ENCODE results near the gene CCL22. TPM values are rescaled to one million over a fixed set of nuclear protein-coding genes. Genes with fewer than 3 reads are reported as not detected.
A peak's percentile ranks its signal among the peaks of the same experiment; 100 is the strongest.

CCL22 gene
- polyA plus RNA-seq, 3 donors from 2014 or later = not detected

DNA sequence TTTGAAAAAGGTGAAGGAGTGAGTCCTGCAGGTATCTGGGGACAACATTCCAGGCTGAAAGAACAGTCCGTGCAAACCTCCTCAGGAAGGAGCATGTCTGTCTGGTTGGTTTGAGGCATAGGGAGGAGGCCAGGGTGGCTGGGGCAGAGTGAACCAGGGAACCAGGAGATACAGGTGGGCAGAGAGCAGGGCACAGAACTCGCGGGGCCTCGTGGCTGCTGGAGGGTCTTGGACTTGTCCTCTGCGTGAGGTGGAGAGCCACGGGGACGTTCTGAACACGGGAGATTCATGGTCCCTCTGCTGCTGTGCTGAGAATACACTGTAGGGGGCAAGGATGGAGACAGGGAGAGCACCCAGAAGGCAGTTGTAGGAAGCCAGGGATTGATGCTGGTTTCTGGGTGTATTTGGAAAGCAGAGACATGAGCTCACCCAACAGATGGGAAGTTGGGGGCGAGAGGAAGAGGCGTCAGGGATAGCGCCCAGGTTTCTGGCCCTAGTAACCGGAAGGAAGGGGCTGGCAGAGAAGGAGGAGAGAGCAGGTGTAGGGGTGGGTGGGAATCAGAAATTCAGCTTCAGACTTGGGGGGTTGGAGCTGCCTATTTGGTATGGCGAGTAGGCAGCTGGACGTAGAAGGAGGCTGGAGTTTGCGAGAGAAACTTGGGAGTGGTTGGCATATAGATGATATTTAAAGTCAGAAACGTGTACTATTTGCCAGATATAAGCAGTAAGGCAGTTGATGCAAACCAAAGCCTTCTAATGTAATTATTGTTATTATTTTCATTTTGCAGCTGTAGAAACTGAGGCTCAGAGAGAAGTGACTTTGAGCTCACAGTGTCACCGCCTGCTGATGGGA is 45.6 kb downstream of the CCL22 start, which contains the start of gene CCL17:
CCL17 (plus strand) TSS at position 803 of the 853 bp plus-strand sequence. CDS start 9,166 bp downstream, outside the sequence.
- H3K4me1 Mint-ChIP-seq = no peaks in the 10 kb centered on the region
- H3K4me3 Mint-ChIP-seq = no peak within 1 kb of the TSS
- peaks cover 1 to 7% (median 1%) of the 10 kb centered on the region in 3 donors for H3K27me3 Mint-ChIP-seq (ENCODE audit: low read depth in 3 of 3)
- peaks cover 0 to 1% (median 0%) of the 10 kb centered on the region in 3 donors for H3K36me3 Mint-ChIP-seq
- DNase-seq = no peak
- peak within 1 kb of the TSS in 1 of 6 donors; percentile 13 for H3K27ac Mint-ChIP-seq
- H3K9me3 Mint-ChIP-seq = peaks cover 0 to under 1% (median 0%) of the 10 kb centered on the region in 6 donors

DNA sequence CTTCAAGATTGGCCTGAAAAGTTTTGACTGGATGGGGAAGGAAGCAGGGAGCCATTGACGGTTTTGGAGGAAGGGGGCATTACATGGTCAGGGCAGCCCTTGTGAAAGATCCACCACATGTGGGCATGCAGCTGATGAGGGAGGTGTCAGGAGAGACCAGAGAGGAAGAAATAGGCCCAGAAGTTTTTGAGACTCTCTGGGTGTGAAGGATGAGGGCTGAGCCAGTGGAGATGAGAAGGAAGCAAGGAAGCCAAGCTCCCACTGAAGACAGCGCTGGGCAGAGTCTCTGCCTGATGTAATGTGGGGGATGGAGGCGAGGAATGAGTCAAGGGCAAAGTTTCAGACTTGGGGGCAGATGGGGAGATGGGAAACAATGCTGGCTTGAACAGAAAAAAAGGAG is 46.5 kb downstream of the CCL22 start:
- no peak overlapping the region for H3K4me3 Mint-ChIP-seq
- peaks cover 0 to 2% (median 0%) of the 10 kb centered on the region in 6 donors for H3K9me3 Mint-ChIP-seq
- H3K4me1 Mint-ChIP-seq = no peaks in the 10 kb centered on the region
- no peak overlapping the region for H3K27ac Mint-ChIP-seq
- DNase-seq = no peak
- H3K27me3 Mint-ChIP-seq (ENCODE audit: low read depth in 3 of 3) = peaks cover 1 to 8% (median 1%) of the 10 kb centered on the region in 3 donors
- H3K36me3 Mint-ChIP-seq = peaks cover 0 to 3% (median 0%) of the 10 kb centered on the region in 3 donors

DNA sequence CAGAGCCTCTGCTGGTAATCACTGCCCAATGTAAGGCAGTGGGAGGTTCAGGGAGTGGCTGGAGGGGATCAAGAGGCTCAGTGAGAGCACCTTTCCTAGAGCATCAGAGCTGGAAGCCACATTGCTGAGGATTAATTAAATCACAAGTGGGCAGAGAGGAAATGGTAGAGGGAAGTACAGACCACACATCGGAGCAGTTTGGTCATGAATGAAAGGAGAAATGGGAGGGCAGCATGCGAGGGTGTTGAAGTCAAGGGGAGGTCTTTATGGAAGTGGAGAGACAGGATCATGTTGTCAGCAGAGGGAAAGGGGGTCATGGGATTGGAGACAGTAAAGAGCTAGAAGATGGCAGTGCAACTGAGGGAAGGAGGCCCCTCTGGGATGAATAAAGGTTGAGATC is 48.3 kb downstream of the CCL22 start:
- peaks cover 0 to 2% (median 0%) of the 10 kb centered on the region in 6 donors for H3K9me3 Mint-ChIP-seq
- no peaks in the 10 kb centered on the region for H3K4me1 Mint-ChIP-seq
- no peak for DNase-seq
- H3K36me3 Mint-ChIP-seq = peaks cover 0 to 3% (median 0%) of the 10 kb centered on the region in 3 donors
- no peak overlapping the region for H3K27ac Mint-ChIP-seq
- peaks cover 1 to 8% (median 1%) of the 10 kb centered on the region in 3 donors for H3K27me3 Mint-ChIP-seq (ENCODE audit: low read depth in 3 of 3)
- H3K4me3 Mint-ChIP-seq = no peak overlapping the region

DNA sequence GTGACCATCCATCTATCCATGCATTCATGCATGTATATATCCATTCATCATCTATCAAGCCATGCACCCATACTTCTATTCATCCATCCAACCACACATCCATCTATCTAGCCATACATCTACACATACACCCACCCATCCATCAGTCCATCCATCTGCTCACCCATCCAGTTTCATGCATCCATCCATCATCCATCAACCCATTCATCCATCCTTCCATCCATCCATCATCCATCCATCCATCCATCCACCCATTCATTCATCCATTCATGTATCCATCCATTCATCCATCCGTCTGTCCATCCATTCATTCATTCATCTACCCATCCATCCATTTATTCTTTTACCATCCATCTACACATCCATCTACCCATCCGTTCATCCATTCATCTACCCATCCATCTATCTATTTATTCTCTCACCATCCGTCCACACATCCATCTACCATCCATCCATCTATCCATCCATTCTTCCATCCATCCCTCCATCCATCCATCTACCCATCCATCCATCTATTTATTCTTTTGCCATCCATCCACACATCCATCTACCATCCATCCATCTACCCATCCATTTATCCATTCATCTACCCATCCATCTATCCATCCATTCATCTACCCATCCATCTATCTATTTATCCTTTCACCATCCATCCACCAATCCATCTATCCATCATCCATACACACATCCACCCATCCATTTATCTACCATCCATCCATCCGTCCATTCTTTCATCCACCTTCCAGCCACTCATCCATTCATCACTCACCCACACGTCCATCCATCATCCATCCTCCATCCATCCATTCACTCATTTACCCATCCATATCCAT is 49.2 kb downstream of the CCL22 start:
- Mint-ChIP-seq H3K9me3 (peaks cover 0 to 2% (median 0%) of the 10 kb centered on the region in 6 donors), H3K36me3 (peaks cover 0 to 3% (median 0%) of the 10 kb centered on the region in 3 donors), H3K27ac (no peak overlapping the region), H3K4me3 (no peak overlapping the region), H3K27me3 (ENCODE audit: low read depth in 3 of 3) (peaks cover 1 to 5% (median 1%) of the 10 kb centered on the region in 3 donors), H3K4me1 (no peaks in the 10 kb centered on the region)
- DNase-seq = no peak

DNA sequence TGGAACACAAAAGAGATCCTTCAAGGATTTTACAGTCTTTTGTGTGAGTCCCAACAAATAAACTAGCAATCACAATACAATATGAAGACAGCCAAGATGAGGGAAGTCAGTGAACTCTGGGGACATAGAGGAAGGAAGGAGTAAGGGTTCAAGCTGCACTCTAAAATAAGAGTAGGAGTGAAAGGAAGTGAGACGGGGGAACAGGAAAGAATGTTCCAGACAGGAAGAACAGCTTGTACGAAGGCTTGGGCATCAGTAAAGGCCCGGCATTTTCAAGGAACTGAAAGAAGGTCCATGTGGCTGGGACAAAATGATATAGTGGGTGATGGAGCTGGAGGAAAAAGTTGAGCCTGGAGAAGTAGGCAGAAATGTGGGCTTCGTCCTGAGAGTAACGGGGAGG is 50.5 kb downstream of the CCL22 start:
- no peak overlapping the region for H3K4me3 Mint-ChIP-seq
- peaks cover 0 to 3% (median 0%) of the 10 kb centered on the region in 3 donors for H3K36me3 Mint-ChIP-seq
- peaks cover 0 to 2% (median 0%) of the 10 kb centered on the region in 6 donors for H3K9me3 Mint-ChIP-seq
- peaks cover 0 to 4% (median 1%) of the 10 kb centered on the region in 3 donors for H3K27me3 Mint-ChIP-seq (ENCODE audit: low read depth in 3 of 3)
- DNase-seq = no peak
- H3K4me1 Mint-ChIP-seq = no peaks in the 10 kb centered on the region
- peak overlapping the region in 1 of 6 donors; percentile 48 for H3K27ac Mint-ChIP-seq

DNA sequence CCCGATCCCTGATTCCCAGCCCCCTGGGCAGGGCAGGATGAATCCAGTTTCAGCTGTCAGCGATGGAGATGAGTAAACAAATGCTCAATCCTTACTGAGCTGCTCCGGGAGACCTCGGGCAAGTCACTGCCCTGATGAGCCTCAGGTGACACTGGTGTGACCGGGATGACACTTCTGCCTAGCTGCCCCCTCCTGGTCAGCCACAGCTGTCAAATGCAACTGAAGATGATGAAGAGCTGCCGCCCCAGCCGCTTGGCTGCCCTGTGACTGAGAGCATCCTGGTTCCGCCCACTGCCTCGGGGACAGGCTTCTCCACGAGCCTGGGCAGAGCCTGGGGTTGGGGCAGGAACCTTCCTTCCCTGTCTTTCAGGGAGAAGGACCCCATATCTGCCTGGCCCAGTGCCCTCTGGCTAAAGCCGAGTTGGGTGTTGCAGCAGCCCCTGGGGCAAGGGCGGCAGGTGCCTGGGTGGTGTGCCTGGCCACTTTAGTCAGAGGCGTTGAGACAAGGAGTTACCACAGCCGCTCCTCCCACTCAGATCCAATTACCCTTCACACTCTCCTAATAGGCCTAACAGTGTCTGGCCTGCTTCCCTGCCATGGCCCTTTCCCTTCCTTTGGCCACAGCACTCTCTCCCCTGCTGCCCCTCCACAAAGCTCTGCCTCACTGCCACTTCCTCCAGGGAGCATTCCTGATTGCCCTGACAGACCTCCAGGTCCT is 51.4 kb downstream of the CCL22 start:
- Mint-ChIP-seq H3K36me3 (peaks cover 0 to 3% (median 0%) of the 10 kb centered on the region in 3 donors), H3K27ac (no peak overlapping the region), H3K4me3 (no peak overlapping the region), H3K27me3 (ENCODE audit: low read depth in 3 of 3) (peaks cover 0 to 5% (median 0%) of the 10 kb centered on the region in 3 donors), H3K4me1 (peaks cover 0 to 3% of the 10 kb centered on the region in 2 donors), H3K9me3 (peaks cover 0 to 2% (median 0%) of the 10 kb centered on the region in 6 donors)
- no peak for DNase-seq

DNA sequence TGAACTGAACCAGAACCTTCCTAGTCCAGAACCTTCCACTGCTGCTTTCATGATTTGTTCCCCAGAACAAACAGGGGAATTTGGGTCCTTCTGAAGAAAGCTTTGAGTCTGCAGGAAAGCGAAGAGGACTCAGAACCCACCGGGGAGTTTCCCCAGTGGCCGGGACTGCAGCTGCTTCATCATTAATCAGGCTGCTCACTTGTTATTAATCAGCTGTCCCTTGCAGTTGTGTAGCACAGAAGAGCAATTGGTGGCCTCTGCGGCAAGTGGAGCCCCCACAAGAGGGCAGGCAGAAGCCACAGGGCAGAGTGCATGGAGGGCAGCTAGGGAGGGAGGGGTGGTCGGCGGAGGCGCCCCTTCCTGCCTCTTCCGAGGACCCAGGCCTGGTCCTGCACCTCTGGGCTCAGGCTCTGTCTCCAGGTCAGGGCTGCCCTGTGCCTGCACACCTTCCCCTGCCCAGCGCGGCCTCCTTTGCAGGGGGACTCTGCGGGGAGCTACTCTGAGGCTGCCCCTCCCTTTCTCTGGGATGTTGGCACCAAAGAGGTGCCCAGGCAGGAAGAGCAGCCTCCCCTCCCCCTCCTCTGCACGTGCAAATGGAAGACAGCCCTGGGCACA is 52.9 kb downstream of the CCL22 start:
- H3K27ac Mint-ChIP-seq = no peak overlapping the region
- H3K9me3 Mint-ChIP-seq = peaks cover 0 to 2% (median 0%) of the 10 kb centered on the region in 6 donors

DNA sequence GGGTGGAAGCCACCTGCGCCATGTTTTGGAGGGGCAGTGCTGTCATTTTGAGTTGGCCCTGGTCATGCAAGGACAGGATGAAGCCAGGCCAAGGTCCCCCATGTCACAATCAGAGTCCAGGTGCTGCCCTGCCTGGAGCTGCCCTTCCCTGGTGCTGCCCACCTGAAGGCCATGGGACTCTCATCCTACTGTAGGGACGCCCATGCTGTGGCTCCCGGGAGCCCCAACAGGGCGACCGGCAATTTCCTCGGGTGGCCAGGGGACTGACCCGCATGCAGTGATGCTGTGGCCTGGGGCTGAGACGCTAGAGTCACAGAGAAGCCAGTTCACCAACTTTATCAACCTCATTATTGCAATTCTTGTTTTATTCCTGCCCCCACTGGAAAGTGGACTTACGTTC is 54.0 kb downstream of the CCL22 start:
- peaks cover 0 to 2% (median 0%) of the 10 kb centered on the region in 6 donors for H3K9me3 Mint-ChIP-seq
- peak overlapping the region in 1 of 6 donors; percentile 63 for H3K27ac Mint-ChIP-seq
- peaks cover 5 to 12% (median 11%) of the 10 kb centered on the region in 3 donors for H3K27me3 Mint-ChIP-seq (ENCODE audit: low read depth in 3 of 3)
- peaks cover 0 to 3% (median 0%) of the 10 kb centered on the region in 3 donors for H3K36me3 Mint-ChIP-seq
- no peak overlapping the region for H3K4me3 Mint-ChIP-seq
- no peak for DNase-seq
- H3K4me1 Mint-ChIP-seq = peaks cover 13 to 16% of the 10 kb centered on the region in 2 donors

More for the DNA sequence above, 52.9 kb downstream of the CCL22 start:
- H3K36me3 Mint-ChIP-seq = peaks cover 0 to 3% (median 0%) of the 10 kb centered on the region in 3 donors
- no peak for DNase-seq
- H3K4me1 Mint-ChIP-seq = peaks cover 2 to 6% of the 10 kb centered on the region in 2 donors
- H3K4me3 Mint-ChIP-seq = no peak overlapping the region
- peaks cover 3 to 5% (median 3%) of the 10 kb centered on the region in 3 donors for H3K27me3 Mint-ChIP-seq (ENCODE audit: low read depth in 3 of 3)

DNA sequence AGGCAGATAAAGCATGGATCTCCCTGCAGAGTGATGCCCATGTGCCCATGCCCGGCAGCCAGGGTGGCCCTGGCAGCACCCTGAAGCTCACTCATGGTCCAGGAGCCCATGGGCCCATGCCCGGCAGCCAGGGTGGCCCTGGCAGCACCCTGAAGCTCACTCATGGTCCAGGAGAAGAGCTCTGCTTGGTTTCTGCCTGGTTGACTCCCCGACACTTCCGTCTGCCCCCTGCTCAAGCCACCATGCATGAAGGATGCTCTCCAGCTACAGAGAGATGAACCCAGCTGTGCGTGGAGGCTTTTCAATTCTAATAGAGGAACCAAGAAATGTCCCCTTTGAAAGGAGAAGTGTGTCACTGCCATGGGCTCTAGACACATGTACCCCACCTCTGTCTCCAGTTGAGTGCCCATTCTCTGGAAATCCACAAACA is 54.7 kb downstream of the CCL22 start:
- H3K4me3 Mint-ChIP-seq = no peak overlapping the region
- peaks cover 0 to 3% (median 0%) of the 10 kb centered on the region in 3 donors for H3K36me3 Mint-ChIP-seq
- H3K9me3 Mint-ChIP-seq = peaks cover 0 to 2% (median 0%) of the 10 kb centered on the region in 6 donors
- H3K27me3 Mint-ChIP-seq (ENCODE audit: low read depth in 3 of 3) = peaks cover 5 to 12% (median 11%) of the 10 kb centered on the region in 3 donors
- H3K27ac Mint-ChIP-seq = peak overlapping the region in 2 of 6 donors; percentile 6 to 69
- DNase-seq = no peak
- peaks cover 19 to 21% of the 10 kb centered on the region in 2 donors for H3K4me1 Mint-ChIP-seq

DNA sequence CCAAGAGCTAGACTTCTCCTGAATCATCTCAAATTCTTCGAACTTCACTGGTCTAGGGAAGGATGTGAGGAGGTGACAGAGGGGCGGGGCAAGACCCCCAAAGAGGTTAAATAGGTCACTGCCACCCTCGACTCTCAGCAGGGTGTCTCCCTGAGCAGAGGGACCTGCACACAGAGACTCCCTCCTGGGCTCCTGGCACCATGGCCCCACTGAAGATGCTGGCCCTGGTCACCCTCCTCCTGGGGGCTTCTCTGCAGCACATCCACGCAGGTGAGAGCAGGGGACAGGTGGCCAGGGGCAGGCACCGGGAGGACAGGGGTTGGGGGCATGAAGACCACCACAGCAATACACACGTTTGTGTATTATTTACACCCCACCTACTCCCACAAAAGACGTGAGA is 55.1 kb downstream of the CCL22 start:
- H3K27ac Mint-ChIP-seq = peak overlapping the region in 2 of 6 donors; percentile 6 to 69
- peaks cover 0 to 2% (median 0%) of the 10 kb centered on the region in 6 donors for H3K9me3 Mint-ChIP-seq
- DNase-seq = no peak
- H3K27me3 Mint-ChIP-seq (ENCODE audit: low read depth in 3 of 3) = peaks cover 8 to 12% (median 11%) of the 10 kb centered on the region in 3 donors
- H3K4me3 Mint-ChIP-seq = no peak overlapping the region
- H3K36me3 Mint-ChIP-seq = peaks cover 0 to 3% (median 0%) of the 10 kb centered on the region in 3 donors
- peaks cover 23 to 25% of the 10 kb centered on the region in 2 donors for H3K4me1 Mint-ChIP-seq
